PC-3 (cell line): ENCODE data around the gene TMED8. TPM values are rescaled to one million over a fixed set of nuclear protein-coding genes. Genes with fewer than 3 reads are reported as not detected.

ENCODE experiments used
- ATAC-seq: fragments of 200-7000 bp; cut with Tn5 transposase; 2 replicates; pipeline ENCODE4 v1.9.1; 2020; ENCODE audit warnings: mild to moderate bottlenecking, moderate library complexity
- BruUV-seq: library from RNA; stranded (reverse); fragments of 400-500 nt; replicated peaks from 2 replicates; lab custom pipeline; 2021; lab: Mats Ljungman, UMichigan
- CTCF ChIA-PET: fragments of 300-600 bp; sonication (Branson Sonifier 250); formaldehyde crosslinking; loops from one replicate; lab custom pipeline; 2022; ENCODE audit warnings: antibody characterized with exemption; lab: Charles Lee
- POLR2A ChIA-PET: fragments of 300-600 bp; sonication (Branson Sonifier 250); formaldehyde crosslinking; loops from one replicate; lab custom pipeline; 2022; ENCODE audit warnings: antibody characterized with exemption; ENCODE audit not compliant: unreplicated experiment; lab: Charles Lee
- DNase-seq: peaks from one replicate; pipeline ENCODE4 v3.0.0-alpha.2; 2015
- H2AFZ ChIP-seq: fragments of 300-600 bp; sonication (generic); 2 replicates; pipeline ENCODE4 v1.6.0; 2016; ENCODE audit warnings: antibody characterized with exemption, low read length
- H3F3A ChIP-seq: fragments of 300-600 bp; sonication (generic); one replicate; pipeline ENCODE4 v1.6.0; 2017; ENCODE audit warnings: antibody characterized with exemption, low read length, control low read depth, mild to moderate bottlenecking; ENCODE audit not compliant: unreplicated experiment
- H3K27ac ChIP-seq: fragments of 300-600 bp; sonication (generic); 2 replicates; pipeline ENCODE4 v1.5.1; 2016; ENCODE audit warnings: mild to moderate bottlenecking, low read length
- H3K27me3 ChIP-seq: fragments of 300-600 bp; sonication (generic); 2 replicates; pipeline ENCODE4 v1.6.1; 2016; ENCODE audit warnings: low read length, mixed read lengths
- H3K36me3 ChIP-seq: fragments of 300-600 bp; sonication (generic); 2 replicates; pipeline ENCODE4 v1.6.1; 2016; ENCODE audit warnings: low read depth, mixed run types, low read length, mixed read lengths
- H3K4me1 ChIP-seq: fragments of 300-600 bp; sonication (generic); 2 replicates; pipeline ENCODE4 v1.5.1; 2016; ENCODE audit warnings: low read length; ENCODE audit not compliant: insufficient read depth
- H3K4me2 ChIP-seq: fragments of 300-600 bp; sonication (generic); 2 replicates; pipeline ENCODE4 v1.6.0; 2016; ENCODE audit warnings: low read length
- H3K4me3 ChIP-seq: fragments of 300-600 bp; sonication (generic); 2 replicates; pipeline ENCODE4 v1.5.1; 2016; ENCODE audit warnings: mild to moderate bottlenecking, low read length, mixed read lengths
- H3K79me2 ChIP-seq: fragments of 300-600 bp; sonication (generic); 2 replicates; pipeline ENCODE4 v1.6.1; 2017; ENCODE audit warnings: low read length, mixed read lengths
- H3K9ac ChIP-seq: fragments of 300-600 bp; sonication (generic); 2 replicates; pipeline ENCODE4 v1.6.0; 2016; ENCODE audit warnings: mild to moderate bottlenecking, low read length
- H3K9me2 ChIP-seq: fragments of 300-600 bp; sonication (generic); replicated peaks from 2 replicates; pipeline ENCODE4 v1.6.1; 2016; ENCODE audit warnings: mixed run types, low read length, mixed read lengths
- H3K9me3 ChIP-seq: fragments of 300-600 bp; sonication (generic); 2 replicates; pipeline ENCODE4 v1.6.1; 2016; ENCODE audit warnings: low read length, mixed read lengths
- H4K20me1 ChIP-seq: fragments of 300-600 bp; sonication (generic); 2 replicates; pipeline ENCODE4 v1.6.1; 2016; ENCODE audit warnings: low read length, mixed read lengths
- EZH2 ChIP-seq: fragments of 300-600 bp; sonication (generic); IDR thresholded peaks from one replicate; pipeline ENCODE4 v1.6.1; 2017; ENCODE audit warnings: antibody characterized with exemption, mild to moderate bottlenecking, low read length; ENCODE audit not compliant: unreplicated experiment
- EZH2phosphoT487 ChIP-seq: fragments of 300-600 bp; sonication (generic); IDR thresholded peaks from 2 replicates; pipeline ENCODE4 v1.6.1; 2018; ENCODE audit warnings: mild to moderate bottlenecking, antibody characterized with exemption, low read length, borderline replicate concordance
- intact Hi-C: fragments of 100-400 bp; cut with micrococcal nuclease; formaldehyde crosslinking; loops from 2 replicates; pipeline ENCODE4 v1.9.0; 2023
- total RNA-seq: library from RNA; depleted of rRNA; stranded (reverse); fragments of >200 nt; gene quantifications from 2 replicates; pipeline ENCODE4 v1.2.3, GENCODE V29; 2014
- TF ChIP-seq, protein P1 (sequence below): fragments of 300-600 bp; sonication (generic); conservative IDR thresholded peaks from 2 replicates; pipeline ENCODE4 v1.5.1; 2017; ENCODE audit warnings: antibody characterized with exemption, low read depth, mild to moderate bottlenecking, low read length

TMED8 gene
- total RNA-seq, 1 experiment from 2014 or later, result 16.8 TPM

DNA sequence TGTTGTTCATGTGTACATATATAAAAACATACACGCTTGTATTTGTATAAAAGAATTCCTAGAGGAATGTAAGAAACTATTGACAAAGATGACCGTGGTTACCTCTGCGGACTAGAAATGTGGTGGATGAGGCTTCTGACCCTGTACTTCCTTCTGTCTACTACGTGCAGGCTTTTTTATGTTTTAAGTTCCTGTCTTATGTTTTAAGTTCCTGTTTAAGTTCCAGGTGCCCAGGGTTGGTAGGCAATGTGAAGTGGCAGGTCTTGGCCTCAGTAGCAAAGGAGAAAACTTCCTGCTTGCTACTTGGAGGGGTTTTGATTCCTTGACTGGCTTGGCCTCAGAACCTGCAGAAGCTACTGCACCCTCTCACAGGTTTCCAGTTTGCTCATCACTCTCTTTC lies 67.8 kb downstream of the TMED8 start:
- H3K4me2 ChIP-seq, result no peak overlapping the region
- H3K9ac ChIP-seq, result no peak overlapping the region
- H3K9me2 ChIP-seq, result no peaks in the 10 kb centered on the region
- DNase-seq (no peak), ATAC-seq (no peak)
- H3K79me2 ChIP-seq, result peaks cover 33% of the 10 kb centered on the region
- H3K4me1 ChIP-seq, result peaks cover 24% of the 10 kb centered on the region
- no peaks in the 10 kb centered on the region for H3K9me3 ChIP-seq
- no peak overlapping the region for H2AFZ ChIP-seq
- H3F3A ChIP-seq, result peaks cover 5% of the 10 kb centered on the region
- intact Hi-C loops, result no loop called here
- POLR2A ChIA-PET, result no interaction called here
- no peaks in the 10 kb centered on the region for H3K27me3 ChIP-seq
- no peaks in the 10 kb centered on the region for H4K20me1 ChIP-seq
- BruUV-seq, result no TSS peak
- TF ChIP-seq, protein P1, sequence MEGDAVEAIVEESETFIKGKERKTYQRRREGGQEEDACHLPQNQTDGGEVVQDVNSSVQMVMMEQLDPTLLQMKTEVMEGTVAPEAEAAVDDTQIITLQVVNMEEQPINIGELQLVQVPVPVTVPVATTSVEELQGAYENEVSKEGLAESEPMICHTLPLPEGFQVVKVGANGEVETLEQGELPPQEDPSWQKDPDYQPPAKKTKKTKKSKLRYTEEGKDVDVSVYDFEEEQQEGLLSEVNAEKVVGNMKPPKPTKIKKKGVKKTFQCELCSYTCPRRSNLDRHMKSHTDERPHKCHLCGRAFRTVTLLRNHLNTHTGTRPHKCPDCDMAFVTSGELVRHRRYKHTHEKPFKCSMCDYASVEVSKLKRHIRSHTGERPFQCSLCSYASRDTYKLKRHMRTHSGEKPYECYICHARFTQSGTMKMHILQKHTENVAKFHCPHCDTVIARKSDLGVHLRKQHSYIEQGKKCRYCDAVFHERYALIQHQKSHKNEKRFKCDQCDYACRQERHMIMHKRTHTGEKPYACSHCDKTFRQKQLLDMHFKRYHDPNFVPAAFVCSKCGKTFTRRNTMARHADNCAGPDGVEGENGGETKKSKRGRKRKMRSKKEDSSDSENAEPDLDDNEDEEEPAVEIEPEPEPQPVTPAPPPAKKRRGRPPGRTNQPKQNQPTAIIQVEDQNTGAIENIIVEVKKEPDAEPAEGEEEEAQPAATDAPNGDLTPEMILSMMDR, result no peak
- no peak for TF ChIP-seq EZH2
- no peak for TF ChIP-seq EZH2phosphoT487
- H3K27ac ChIP-seq, result no peak overlapping the region
- peaks cover 17% of the 10 kb centered on the region; the same call in 1 of the 2 replicates for H3K36me3 ChIP-seq
- no peak overlapping the region for H3K4me3 ChIP-seq
- CTCF ChIA-PET, result no interaction called here

DNA sequence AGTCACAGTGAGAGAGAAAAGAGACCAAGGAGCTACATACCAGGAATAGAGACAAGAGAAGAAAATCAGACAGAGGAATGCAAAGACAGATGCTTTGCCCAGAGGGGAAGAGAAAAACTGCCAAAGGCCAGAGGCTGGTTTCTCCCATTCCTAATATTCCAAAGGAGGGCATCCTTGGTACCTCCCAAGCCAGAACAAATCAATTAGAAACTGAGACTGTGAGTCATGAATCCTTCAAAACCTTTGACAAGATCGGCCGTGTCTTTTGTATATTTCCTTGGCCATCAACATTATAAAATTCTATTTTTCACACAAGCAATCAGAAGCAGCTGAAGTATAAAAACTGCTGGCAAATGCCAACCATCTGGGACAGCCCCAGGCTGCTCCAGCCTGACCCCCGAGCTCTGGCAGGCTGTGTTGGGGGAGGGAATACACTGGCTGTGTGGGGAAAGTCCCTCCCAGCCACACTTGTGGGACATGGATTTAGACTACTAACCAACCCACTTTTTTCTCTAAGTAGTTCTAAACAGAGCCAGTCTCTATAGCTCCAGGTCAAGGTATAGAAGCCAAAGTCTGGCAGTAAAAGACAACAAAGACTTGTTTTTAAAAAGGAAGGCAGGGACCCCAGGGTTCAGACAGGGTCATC lies 69.9 kb downstream of the TMED8 start:
- intact Hi-C loops, result no loop called here
- H3K4me2 ChIP-seq, result no peak overlapping the region
- no peaks in the 10 kb centered on the region for H3K9me3 ChIP-seq
- TF ChIP-seq, protein P1, result no peak
- TF ChIP-seq EZH2 (no peak), EZH2phosphoT487 (no peak)
- no peak overlapping the region for H2AFZ ChIP-seq
- H3K27ac ChIP-seq, result no peak overlapping the region
- no peaks in the 10 kb centered on the region for H4K20me1 ChIP-seq
- H3K9me2 ChIP-seq, result no peaks in the 10 kb centered on the region
- H3K79me2 ChIP-seq, result peaks cover 18% of the 10 kb centered on the region
- no TSS peak for BruUV-seq
- no peak overlapping the region for H3K4me3 ChIP-seq
- peaks cover 22% of the 10 kb centered on the region; the same call in 1 of the 2 replicates for H3K36me3 ChIP-seq
- no peak for ATAC-seq
- peaks cover 33% of the 10 kb centered on the region for H3K4me1 ChIP-seq
- POLR2A ChIA-PET, result no interaction called here
- CTCF ChIA-PET, result no interaction called here
- peaks cover 14% of the 10 kb centered on the region for H3F3A ChIP-seq
- H3K27me3 ChIP-seq, result no peaks in the 10 kb centered on the region
- H3K9ac ChIP-seq, result no peak overlapping the region
- DNase-seq, result no peak

DNA sequence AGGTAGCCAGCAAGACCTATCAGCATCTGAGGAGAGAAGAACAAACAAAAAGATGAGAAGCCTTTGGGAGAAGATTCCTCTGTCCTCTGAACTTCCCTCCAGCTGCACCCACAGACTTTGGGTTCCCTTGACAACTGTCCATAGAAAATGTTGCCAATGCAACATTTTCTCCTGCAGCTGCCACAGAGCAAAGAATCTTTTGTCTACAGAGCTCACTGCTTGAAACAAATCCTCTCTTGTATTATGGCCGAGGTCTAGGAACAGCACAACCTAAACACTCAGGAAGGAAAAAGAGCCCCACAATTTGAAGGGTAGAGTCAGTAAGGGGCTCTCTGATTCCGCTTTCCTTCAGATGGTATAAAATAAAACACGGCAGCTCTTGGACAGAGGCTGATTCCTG lies 70.5 kb downstream of the TMED8 start:
- intact Hi-C loops, result no loop called here

More for the DNA sequence above, 70.5 kb downstream of the TMED8 start:
- Histone ChIP-seq H3K36me3 (peaks cover 25% of the 10 kb centered on the region; the same call in 1 of the 2 replicates), H3K9me2 (no peaks in the 10 kb centered on the region), H3K9me3 (no peaks in the 10 kb centered on the region), H3K4me3 (no peak overlapping the region), H2AFZ (no peak overlapping the region), H3K27me3 (no peaks in the 10 kb centered on the region), H3F3A (peaks cover 14% of the 10 kb centered on the region), H3K27ac (no peak overlapping the region), H3K4me2 (no peak overlapping the region), H3K79me2 (peaks cover 14% of the 10 kb centered on the region), H3K4me1 (peaks cover 33% of the 10 kb centered on the region), H4K20me1 (no peaks in the 10 kb centered on the region), H3K9ac (no peak overlapping the region)
- CTCF ChIA-PET, result no interaction called here
- no peak for ATAC-seq
- TF ChIP-seq, protein P1, result no peak
- TF ChIP-seq EZH2phosphoT487, result no peak
- no peak for TF ChIP-seq EZH2
- DNase-seq, result no peak
- POLR2A ChIA-PET, result no interaction called here
- no TSS peak for BruUV-seq
